Inferior parietal cortex (tissue), 1 donor: ENCODE measurements around the gene PTER.

Experiments
- DNase-seq: peaks from one replicate; pipeline ENCODE4 v3.0.0-alpha.2; 2016; ENCODE audit errors: extremely low spot score

Gene PTER

GRCh38 chr10:16544099-16544498, 107.3 kb downstream of the PTER start:
- DNase-seq, result no peak

DNA sequence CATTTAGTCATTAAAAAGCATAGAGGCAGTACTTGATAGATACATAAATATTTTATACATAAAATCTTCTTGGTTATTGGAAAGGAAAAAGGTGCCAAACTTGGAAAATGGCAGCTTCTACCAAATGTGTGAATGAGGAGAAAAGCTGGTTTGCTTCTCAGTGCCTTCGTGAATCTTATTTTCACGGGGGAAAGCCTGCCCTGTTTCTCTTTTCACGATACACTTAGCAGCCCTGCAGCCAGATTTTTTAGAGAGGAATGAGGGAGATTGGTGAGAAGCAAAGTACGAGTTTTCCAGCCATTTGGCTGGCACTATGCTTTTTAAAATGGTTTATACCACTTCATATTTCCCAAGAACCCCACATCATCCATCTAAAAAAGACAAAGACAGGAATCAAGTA, 107.8 kb downstream of the PTER start:
- no peak for DNase-seq

DNA sequence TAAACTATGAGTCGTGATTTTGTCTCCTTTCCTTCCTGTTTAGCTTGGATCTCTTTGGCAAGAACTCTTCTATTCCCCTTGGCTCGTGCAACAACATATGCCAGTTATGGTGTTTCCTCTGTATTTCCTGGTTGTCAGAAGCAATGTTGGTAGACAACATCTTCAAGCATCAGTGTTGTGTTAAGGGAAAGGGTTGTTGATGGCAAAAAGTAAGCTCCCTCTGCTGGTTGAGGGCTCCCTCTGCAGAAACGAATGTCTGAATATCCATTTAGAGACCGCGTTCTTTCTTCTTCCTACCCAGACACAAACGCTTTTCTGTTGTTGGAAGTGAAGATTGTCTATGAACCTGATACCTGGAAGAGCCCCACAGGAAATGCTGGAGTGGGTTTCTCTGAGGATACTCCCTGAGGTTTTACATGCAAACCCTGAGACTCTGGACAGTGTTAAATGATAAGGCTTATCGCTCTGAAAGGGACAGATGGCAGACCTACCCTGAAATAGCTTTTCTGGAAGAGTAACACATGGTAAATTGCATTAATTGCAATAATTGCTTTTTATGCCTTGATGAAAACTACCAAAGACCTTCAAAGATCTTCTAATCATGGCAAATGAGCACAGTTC, 108.4 kb downstream of the PTER start:
- DNase-seq, result peak; percentile 34

- DNase-seq, result no peak
These were observed 111.2 kb downstream of the PTER start for GRCh38 chr10:16547973-16548372.

DNA sequence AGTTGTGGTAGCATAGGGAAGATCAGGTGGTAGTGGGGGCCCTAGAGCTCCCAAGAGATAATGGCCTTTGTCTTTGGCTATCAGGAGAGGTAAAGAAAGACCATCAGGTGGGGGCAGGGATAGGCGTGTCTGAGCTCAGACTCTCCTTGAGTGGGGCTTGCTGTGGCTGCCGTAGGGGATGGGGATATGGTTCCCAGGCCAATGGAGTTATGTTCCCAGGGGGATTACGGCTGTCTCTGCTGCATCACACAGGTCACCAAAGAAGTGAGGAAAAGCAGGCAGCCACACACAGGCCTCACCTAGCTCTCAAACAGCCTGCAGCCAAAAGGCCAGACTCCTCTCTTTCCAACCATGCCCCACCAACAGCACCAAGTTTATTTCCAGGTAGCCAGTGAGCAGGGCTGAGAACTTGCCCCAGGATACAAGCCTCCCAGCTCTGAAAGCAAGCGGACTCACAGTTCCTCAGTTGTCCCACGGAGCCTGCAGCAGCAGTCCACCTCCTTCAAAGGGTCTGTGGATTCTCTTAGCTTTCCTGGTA, 122.5 kb downstream of the PTER start:
- no peak for DNase-seq

DNA sequence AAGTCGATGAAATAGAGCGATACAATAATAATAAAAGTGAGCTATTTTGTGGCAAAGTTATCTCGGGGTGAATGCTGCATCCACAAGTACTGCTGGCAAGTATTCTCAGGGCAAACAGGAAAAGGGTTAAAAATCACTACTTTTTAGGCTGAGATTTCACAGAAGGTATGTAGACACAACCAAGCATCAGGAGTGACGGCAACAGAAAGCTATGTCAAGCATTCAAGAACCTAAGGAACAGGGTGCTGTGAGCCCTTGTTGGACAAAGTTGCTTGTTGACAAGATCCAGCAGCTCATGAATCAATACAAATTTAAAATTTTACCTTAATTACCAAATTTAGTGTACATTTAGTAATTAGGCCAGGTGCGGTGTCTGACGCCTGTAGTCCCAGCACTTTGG, 126.1 kb downstream of the PTER start:
- no peak for DNase-seq
